ENCODE measurements around the gene POLR3H. TPM values are rescaled to one million over a fixed set of nuclear protein-coding genes. Genes with fewer than 3 reads are reported as not detected.

Gene POLR3H
- total and polyA plus RNA-seq, 10 of the 15 experiments (the other 5 are each of a cell fraction or from before 2014, with no cell fraction given), result 3.5 to 62.7 (median 24.6) TPM

- Histone ChIP-seq H3K4me2 (ENCODE audit: control insufficient read depth, insufficient read depth) (no peak overlapping the region), H3K27ac (ENCODE audit: control insufficient read depth, insufficient read depth) (no peak overlapping the region), H3K36me3 (ENCODE audit: control insufficient read depth in 2 of 2, insufficient read depth in 2 of 2, low read length in 1 of 2) (no peaks in the 10 kb centered on the region), H3K4me3 (no peak overlapping the region), H3K9ac (ENCODE audit: control insufficient read depth, insufficient read depth, low read length) (no peak overlapping the region), H4K20me1 (ENCODE audit: control insufficient read depth, insufficient read depth) (no peaks in the 10 kb centered on the region), H3K27me3 (replicated peaks in 1 of 2; ENCODE audit: control insufficient read depth in 2 of 2, insufficient read depth in 2 of 2, low read length in 1 of 2) (no peaks in the 10 kb centered on the region), H2AFZ (ENCODE audit: control insufficient read depth, low read depth, low read length) (no peak overlapping the region), H3K79me2 (ENCODE audit: control insufficient read depth, insufficient read depth, low read length) (peaks cover 3% of the 10 kb centered on the region), H3K4me1 (ENCODE audit: control insufficient read depth, insufficient read depth, low read length) (peaks cover 3% of the 10 kb centered on the region; the same call in 1 of the 2 replicates), H3K9me3 (replicated peaks; ENCODE audit: control insufficient read depth, insufficient read depth, low read length) (no peaks in the 10 kb centered on the region)
- in situ Hi-C loops (cut with MboI), result no loop called here
- 87% methylated on average over 7 of the region's 7 CpGs for WGBS (ENCODE audit: insufficient coverage, insufficient replicate concordance, low lambda C conversion rate, missing lambda C conversion rate)
- no TSS peak for BruUV-seq (replicated peaks)
- ATAC-seq, result no peak
- POLR2A ChIA-PET, result interaction anchor here (0.7 kb wide), 1 partner anchor 32 kb away, joined by 3 read pairs; no protein-coding TSS in a partner anchor
- CTCF ChIA-PET, result no interaction called here
- intact Hi-C loops (cut with micrococcal nuclease; ENCODE audit: unreplicated experiment), result no loop called here
- RAD21 ChIA-PET (ENCODE audit: unreplicated experiment), result no interaction called here
- DNase-seq (ENCODE audit: low read depth, low spot score), result no peak
- SMC1A ChIA-PET (ENCODE audit: uncharacterized antibody, unreplicated experiment), result no interaction called here
- no peak for TF ChIP-seq SIX5 (IDR thresholded peaks at IDR 0.05; ENCODE audit: low read depth, low read length, severe bottlenecking)
- TF ChIP-seq LARP7 (IDR thresholded peaks at IDR 0.05), result no peak
- TF ChIP-seq SMC3 (IDR thresholded peaks at IDR 0.05; ENCODE audit: borderline replicate concordance, low read length), result no peak
- no peak for TF ChIP-seq NFIC (IDR thresholded peaks at IDR 0.05; ENCODE audit: low read depth, low read length)
- no peak for TF ChIP-seq NRF1 (conservative IDR thresholded peaks at IDR 0.05; ENCODE audit: low read depth, low read length)
- TF ChIP-seq, protein P1, sequence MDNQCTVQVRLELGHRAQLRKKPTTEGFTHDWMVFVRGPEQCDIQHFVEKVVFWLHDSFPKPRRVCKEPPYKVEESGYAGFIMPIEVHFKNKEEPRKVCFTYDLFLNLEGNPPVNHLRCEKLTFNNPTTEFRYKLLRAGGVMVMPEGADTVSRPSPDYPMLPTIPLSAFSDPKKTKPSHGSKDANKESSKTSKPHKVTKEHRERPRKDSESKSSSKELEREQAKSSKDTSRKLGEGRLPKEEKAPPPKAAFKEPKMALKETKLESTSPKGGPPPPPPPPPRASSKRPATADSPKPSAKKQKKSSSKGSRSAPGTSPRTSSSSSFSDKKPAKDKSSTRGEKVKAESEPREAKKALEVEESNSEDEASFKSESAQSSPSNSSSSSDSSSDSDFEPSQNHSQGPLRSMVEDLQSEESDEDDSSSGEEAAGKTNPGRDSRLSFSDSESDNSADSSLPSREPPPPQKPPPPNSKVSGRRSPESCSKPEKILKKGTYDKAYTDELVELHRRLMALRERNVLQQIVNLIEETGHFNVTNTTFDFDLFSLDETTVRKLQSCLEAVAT (IDR thresholded peaks at IDR 0.05), result no peak
- no peak for TF ChIP-seq MYB (IDR thresholded peaks at IDR 0.05; ENCODE audit: borderline replicate concordance, low read depth, low read length)
- FAIRE-seq, result no peak
Measured at GRCh38 chr22:41585898-41586297, 41.6 kb upstream of the POLR3H start.

Measured in GM12878 (cell line).